GM12892 (cell line): ENCODE results near the gene STUM.

ENCODE experiments used
- POLR2A ChIP-seq: IDR thresholded peaks from 2 replicates; pipeline ENCODE4 v1.6.1; 2011; ENCODE audit warnings: low read depth, low read length, control low read depth
- POLR2AphosphoS5 ChIP-seq: IDR thresholded peaks from 2 replicates; pipeline ENCODE4 v1.6.1; 2011; ENCODE audit warnings: low read depth, low read length, control low read depth
- TAF1 ChIP-seq: IDR thresholded peaks from 2 replicates; pipeline ENCODE4 v1.6.1; 2011; ENCODE audit warnings: low read depth, mild to moderate bottlenecking, control low read depth, low read length, borderline replicate concordance

DNA sequence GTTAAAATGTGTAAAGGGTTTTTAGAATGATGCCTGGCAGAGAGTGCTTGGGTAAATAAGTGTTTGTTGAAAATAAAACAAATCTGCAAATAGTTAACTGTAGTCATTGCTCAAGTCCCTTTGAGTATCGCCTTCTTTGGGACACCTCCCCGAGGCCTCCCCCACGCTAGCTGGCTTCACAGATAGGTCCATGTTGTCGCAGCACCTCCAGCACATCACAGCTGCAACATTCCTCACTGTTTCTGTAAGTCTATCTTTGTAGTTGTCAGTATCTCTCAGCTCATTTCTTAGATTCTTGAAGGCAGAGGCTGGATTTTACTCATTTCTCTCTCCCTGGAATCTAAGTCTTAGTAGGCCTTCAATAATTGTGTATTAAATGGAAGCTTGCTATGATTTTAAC, 1.6 kb upstream of the STUM start:
- TF ChIP-seq POLR2A: no peak
- TF ChIP-seq POLR2AphosphoS5: no peak
- TF ChIP-seq TAF1: no peak
